SJSA1 (cell line): Measurements from ENCODE around the gene STPG2. TPM values are rescaled to one million over a fixed set of nuclear protein-coding genes. Genes with fewer than 3 reads are reported as not detected.

Source experiments
- DNase-seq, 2 experiments: peaks; one replicate each; pipeline ENCODE4 v3.0.0-alpha.2; 2015 to 2020; ENCODE audit warnings: low spot score in 2 of 2, low read depth in 1 of 2
- H3K27ac ChIP-seq: fragments of 250-450 bp; sonication (Bioruptor Pico); 2 replicates; pipeline ENCODE4 v1.5.1; 2020; ENCODE audit warnings: mild to moderate bottlenecking, moderate library complexity
- H3K27me3 ChIP-seq: fragments of 250-450 bp; sonication (Bioruptor Pico); replicated peaks from 2 replicates; pipeline ENCODE4 v1.5.1; 2020; ENCODE audit warnings: mild to moderate bottlenecking, moderate library complexity
- H3K36me3 ChIP-seq: fragments of 250-450 bp; sonication (Bioruptor Pico); 2 replicates; pipeline ENCODE4 v1.5.1; 2020; ENCODE audit warnings: mild to moderate bottlenecking
- H3K4me1 ChIP-seq: fragments of 250-450 bp; sonication (Bioruptor Pico); replicated peaks from 2 replicates; pipeline ENCODE4 v1.6.1; 2021; ENCODE audit warnings: mild to moderate bottlenecking
- H3K4me3 ChIP-seq: fragments of 250-450 bp; sonication (Bioruptor Pico); 2 replicates; pipeline ENCODE4 v1.5.1; 2020; ENCODE audit warnings: mild to moderate bottlenecking
- H3K9me3 ChIP-seq: fragments of 250-450 bp; sonication (Bioruptor Pico); replicated peaks from 2 replicates; pipeline ENCODE4 v1.5.1; 2020; ENCODE audit warnings: mild to moderate bottlenecking
- total RNA-seq: library from RNA; depleted of rRNA; stranded (reverse); fragments of >200 nt; shearing (Covaris generic); gene quantifications from 2 replicates; pipeline ENCODE4 v1.2.3, GENCODE V29; 2014

The STPG2 gene
- total RNA-seq, 1 experiment from 2014 or later: not detected

GRCh38 chr4:97770222-97770621, 373.1 kb downstream of the STPG2 start:
- Histone ChIP-seq H3K4me1 (no peaks in the 10 kb centered on the region), H3K4me3 (no peak overlapping the region)
- no peak for DNase-seq

GRCh38 chr4:97762115-97762512, 381.2 kb downstream of the STPG2 start:
- no peak overlapping the region for H3K27ac ChIP-seq

More at GRCh38 chr4:97770222-97770621, 373.1 kb downstream of the STPG2 start:
- H3K27ac ChIP-seq: no peak overlapping the region
- H3K9me3 ChIP-seq: no peaks in the 10 kb centered on the region
- H3K36me3 ChIP-seq: no peaks in the 10 kb centered on the region
- no peaks in the 10 kb centered on the region for H3K27me3 ChIP-seq

DNA sequence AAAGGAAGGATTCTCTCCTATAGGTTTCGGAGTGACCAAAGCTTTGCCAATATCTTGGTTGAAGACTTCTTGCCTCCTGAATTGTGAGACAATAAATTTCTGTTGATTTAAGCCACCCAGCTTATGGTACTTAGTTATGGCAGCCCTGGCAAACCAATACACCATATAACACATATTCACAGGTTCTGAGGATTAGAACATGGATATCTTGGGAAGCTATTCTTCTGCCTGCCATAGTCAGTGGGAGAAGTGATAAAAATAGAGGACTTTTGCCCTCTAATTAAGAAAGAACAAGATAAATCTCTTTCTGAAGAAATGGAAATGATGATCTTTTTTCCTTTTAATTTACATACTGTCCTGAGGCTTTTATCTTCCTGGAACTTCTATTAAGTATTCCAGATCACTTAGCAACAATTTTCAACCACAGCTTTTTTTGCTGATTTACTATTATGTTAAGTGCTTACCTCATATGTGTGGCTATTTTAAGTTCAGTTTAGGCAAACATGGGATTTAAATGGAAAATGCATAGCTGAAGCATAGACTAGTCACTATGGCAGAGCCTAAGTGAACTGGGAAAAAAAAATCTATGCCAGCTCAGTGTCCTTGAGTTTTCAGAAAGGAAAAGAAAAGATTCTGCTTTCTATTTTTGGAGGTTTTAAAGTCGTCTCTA, 381.7 kb downstream of the STPG2 start:
- no peak overlapping the region for H3K4me3 ChIP-seq
- no peaks in the 10 kb centered on the region for H3K9me3 ChIP-seq
- no peaks in the 10 kb centered on the region for H3K27me3 ChIP-seq
- no peaks in the 10 kb centered on the region for H3K4me1 ChIP-seq
- no peak overlapping the region for H3K27ac ChIP-seq
- no peaks in the 10 kb centered on the region for H3K36me3 ChIP-seq
- DNase-seq: no peak

More at GRCh38 chr4:97762115-97762512, 381.2 kb downstream of the STPG2 start:
- H3K4me1 ChIP-seq: no peaks in the 10 kb centered on the region
- H3K36me3 ChIP-seq: no peaks in the 10 kb centered on the region
- H3K27me3 ChIP-seq: no peaks in the 10 kb centered on the region
- H3K9me3 ChIP-seq: no peaks in the 10 kb centered on the region
- DNase-seq: no peak
- no peak overlapping the region for H3K4me3 ChIP-seq

DNA sequence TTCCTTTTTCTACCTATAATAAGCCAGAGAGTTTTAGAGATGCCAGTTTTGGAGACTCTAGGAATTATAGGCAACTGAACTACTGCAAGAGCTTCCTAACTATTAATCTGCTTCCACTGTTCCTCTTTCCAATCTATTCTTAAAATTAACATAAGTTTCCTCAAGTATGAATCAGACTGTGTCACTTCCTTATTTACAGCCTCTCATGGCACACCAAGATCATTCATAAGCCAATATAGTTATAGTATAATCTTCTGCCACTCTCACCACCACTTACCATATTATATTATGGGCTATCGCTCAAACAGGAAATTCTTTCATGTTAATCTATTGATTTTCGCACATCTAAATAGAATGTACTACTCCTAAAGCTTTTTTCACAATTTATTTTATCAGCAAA, 383.5 kb downstream of the STPG2 start:
- DNase-seq: no peak
- Histone ChIP-seq H3K27ac (no peak overlapping the region), H3K4me1 (no peaks in the 10 kb centered on the region), H3K36me3 (no peaks in the 10 kb centered on the region), H3K9me3 (no peaks in the 10 kb centered on the region), H3K4me3 (no peak overlapping the region), H3K27me3 (no peaks in the 10 kb centered on the region)

GRCh38 chr4:97752599-97752998, 390.7 kb downstream of the STPG2 start:
- Histone ChIP-seq H3K4me1 (no peaks in the 10 kb centered on the region), H3K4me3 (no peak overlapping the region), H3K9me3 (no peaks in the 10 kb centered on the region), H3K27ac (no peak overlapping the region), H3K27me3 (no peaks in the 10 kb centered on the region), H3K36me3 (no peaks in the 10 kb centered on the region)
- DNase-seq: no peak

DNA sequence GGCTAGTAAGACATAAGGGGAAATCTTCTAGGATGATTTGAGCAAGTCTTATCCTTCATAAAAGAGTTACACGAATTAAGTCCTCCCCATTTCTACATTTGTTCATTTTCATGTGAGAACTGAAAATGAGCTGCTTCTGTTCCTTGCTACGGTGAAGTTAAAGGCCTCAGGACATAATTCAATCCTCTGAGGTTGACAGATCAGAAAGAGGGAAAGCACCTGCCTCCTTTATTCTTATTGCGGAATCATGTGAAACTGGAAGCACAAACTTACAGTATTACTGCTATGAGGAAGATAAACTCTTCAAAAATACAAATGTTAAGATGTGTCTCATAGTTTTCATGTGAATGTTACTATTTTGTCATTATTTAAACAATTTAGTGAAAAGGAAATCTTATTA, 395.3 kb downstream of the STPG2 start:
- no peaks in the 10 kb centered on the region for H3K4me1 ChIP-seq
- no peaks in the 10 kb centered on the region for H3K27me3 ChIP-seq
- no peak for DNase-seq
- H3K36me3 ChIP-seq: no peaks in the 10 kb centered on the region
- H3K4me3 ChIP-seq: no peak overlapping the region
- H3K27ac ChIP-seq: no peak overlapping the region
- H3K9me3 ChIP-seq: no peaks in the 10 kb centered on the region

DNA sequence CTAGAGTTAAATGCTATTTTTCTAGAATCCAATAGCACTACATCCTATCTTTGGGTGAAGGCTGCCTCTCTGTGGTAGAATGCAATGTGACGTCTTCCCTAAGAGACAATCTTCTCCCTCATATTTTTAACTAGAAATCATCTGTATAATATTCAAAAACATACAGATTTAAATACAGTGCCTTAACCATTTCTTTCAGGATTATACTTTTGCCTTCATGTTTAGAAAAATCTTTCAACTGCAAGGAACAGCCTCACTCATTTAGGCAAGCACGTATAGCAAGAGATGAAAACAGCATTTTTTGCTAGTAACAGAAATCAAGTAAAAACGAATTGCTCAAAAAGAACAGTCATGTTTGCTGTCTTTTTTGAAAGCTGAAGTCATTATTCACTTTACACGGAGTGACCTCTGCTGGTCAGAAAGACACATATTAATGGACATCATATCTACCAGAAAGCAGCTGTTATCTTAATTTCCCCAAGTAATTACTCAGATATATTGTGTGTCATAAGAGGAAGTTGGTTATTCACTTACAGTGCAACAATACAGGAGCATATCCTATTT, 422.3 kb downstream of the STPG2 start:
- H3K4me1 ChIP-seq: no peaks in the 10 kb centered on the region
- H3K36me3 ChIP-seq: no peaks in the 10 kb centered on the region
- H3K27me3 ChIP-seq: no peaks in the 10 kb centered on the region
- no peak overlapping the region for H3K4me3 ChIP-seq
- no peaks in the 10 kb centered on the region for H3K9me3 ChIP-seq
- DNase-seq: no peak
- H3K27ac ChIP-seq: no peak overlapping the region

DNA sequence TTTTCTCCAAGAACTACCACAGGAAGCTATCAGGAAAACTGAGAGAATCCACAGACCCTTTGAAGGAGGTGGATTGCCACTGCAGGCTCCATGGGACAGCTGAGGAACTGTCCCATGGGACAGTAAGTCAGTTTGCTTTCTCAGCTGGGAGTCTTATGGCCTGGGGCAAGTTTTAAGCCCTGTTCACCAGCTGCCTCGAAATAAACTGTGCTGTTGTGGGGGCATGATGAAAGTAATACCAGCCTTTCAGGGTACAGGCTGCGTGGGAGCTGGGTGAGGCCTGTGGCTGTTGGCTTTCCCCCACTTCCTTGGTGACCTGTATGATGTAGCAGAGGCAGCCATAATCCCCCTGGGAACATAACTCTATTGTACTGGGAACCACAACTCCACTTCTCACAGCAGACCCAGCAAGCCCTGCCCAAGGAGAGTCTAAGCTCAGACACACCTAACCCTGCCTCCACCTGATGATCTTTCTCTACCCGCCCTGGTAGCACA, 452.1 kb downstream of the STPG2 start:
- Histone ChIP-seq H3K4me3 (no peak overlapping the region), H3K4me1 (no peaks in the 10 kb centered on the region), H3K9me3 (no peaks in the 10 kb centered on the region), H3K27ac (no peak overlapping the region), H3K27me3 (no peaks in the 10 kb centered on the region), H3K36me3 (no peaks in the 10 kb centered on the region)
- DNase-seq: no peak

DNA sequence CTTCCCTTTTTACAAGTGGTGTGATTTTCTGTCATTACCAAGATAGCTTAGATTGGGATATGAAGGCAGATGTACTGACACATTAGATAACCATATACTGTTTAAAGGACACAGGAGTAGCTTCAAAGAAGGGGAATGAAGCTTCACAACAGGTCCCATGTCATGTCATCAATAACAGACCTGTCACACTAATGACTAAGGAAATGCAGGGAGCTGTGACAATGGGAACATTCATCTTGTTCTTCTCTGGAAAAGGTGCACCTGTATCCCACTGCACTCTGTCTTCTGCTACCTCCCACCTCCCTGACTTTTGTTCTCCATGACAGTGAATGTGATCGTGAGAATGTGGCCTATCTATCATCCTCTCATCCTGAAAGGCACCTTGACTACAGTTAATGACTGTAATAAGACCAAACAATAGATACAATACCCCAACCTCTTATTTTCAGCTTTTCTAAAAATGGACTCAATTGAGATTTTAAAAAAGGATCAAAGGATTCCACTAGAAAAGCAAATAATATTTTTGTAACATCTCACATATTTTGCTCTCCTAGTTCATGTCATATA, 472.5 kb downstream of the STPG2 start:
- Histone ChIP-seq H3K36me3 (no peaks in the 10 kb centered on the region), H3K27me3 (no peaks in the 10 kb centered on the region), H3K4me1 (no peaks in the 10 kb centered on the region), H3K27ac (no peak overlapping the region), H3K4me3 (no peak overlapping the region), H3K9me3 (no peaks in the 10 kb centered on the region)
- DNase-seq: no peak

DNA sequence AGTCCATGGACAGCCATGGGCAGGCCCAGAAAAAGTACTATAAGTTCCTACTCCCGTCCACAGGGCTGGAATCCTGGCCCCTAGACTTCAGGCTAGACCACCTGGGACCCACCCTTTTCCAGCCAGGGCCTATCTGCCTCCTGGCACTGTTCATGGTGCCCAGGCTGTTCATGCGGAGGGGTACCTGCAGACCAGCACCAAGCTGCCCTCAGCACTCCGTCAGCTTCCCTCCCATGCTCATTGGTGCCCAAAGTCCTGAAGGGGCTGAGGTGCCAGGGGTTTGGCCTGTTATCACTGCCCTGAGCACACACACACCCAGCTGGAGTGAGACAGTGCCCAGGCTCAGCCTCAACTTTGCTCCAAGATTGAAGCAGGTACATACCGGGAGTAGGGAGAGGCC, 477.7 kb downstream of the STPG2 start:
- no peaks in the 10 kb centered on the region for H3K36me3 ChIP-seq
- no peak for DNase-seq

DNA sequence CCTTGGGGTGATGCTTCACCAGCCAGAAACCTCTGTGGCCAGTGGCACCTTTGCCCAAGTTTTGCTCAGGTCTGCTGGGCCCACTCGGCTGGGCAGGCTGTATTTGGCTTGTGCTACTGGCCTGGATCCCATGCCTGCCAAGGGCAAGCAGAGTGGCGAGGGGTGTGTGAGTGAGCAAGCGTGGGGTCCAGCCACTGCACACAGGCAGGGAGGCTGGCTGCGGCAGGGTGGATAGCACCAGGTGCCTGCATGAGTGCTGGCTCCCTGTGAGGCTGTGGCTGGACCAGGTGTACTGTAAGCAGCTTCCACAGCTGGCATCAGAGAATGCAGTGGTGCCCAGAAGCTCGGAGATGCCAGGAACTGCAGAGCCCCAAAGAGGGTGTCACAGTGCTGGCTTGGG, 478.5 kb downstream of the STPG2 start:
- no peak overlapping the region for H3K4me3 ChIP-seq
- no peaks in the 10 kb centered on the region for H3K4me1 ChIP-seq
- H3K27me3 ChIP-seq: no peaks in the 10 kb centered on the region
- H3K27ac ChIP-seq: no peak overlapping the region
- no peak for DNase-seq
- H3K36me3 ChIP-seq: no peaks in the 10 kb centered on the region
- H3K9me3 ChIP-seq: no peaks in the 10 kb centered on the region; the same call in 1 of the 2 replicates

More for the DNA sequence above, 477.7 kb downstream of the STPG2 start:
- no peaks in the 10 kb centered on the region for H3K4me1 ChIP-seq
- H3K27ac ChIP-seq: no peak overlapping the region
- no peak overlapping the region for H3K4me3 ChIP-seq
- H3K9me3 ChIP-seq: no peaks in the 10 kb centered on the region; the same call in 1 of the 2 replicates
- no peaks in the 10 kb centered on the region for H3K27me3 ChIP-seq

GRCh38 chr4:97662133-97662532, 481.1 kb downstream of the STPG2 start:
- no peak overlapping the region for H3K27ac ChIP-seq
- no peak for DNase-seq
- H3K4me3 ChIP-seq: no peak overlapping the region
- H3K36me3 ChIP-seq: no peaks in the 10 kb centered on the region
- no peaks in the 10 kb centered on the region; the same call in 1 of the 2 replicates for H3K27me3 ChIP-seq
- no peaks in the 10 kb centered on the region for H3K4me1 ChIP-seq
- H3K9me3 ChIP-seq: no peaks in the 10 kb centered on the region; the same call in 1 of the 2 replicates

- Histone ChIP-seq H3K4me1 (no peaks in the 10 kb centered on the region), H3K27ac (no peak overlapping the region), H3K36me3 (no peaks in the 10 kb centered on the region), H3K4me3 (no peak overlapping the region), H3K27me3 (no peaks in the 10 kb centered on the region; the same call in 1 of the 2 replicates), H3K9me3 (no peaks in the 10 kb centered on the region)
- DNase-seq: no peak
These were observed 487.1 kb downstream of the STPG2 start for GRCh38 chr4:97656044-97656720.

GRCh38 chr4:97653701-97654100, 489.6 kb downstream of the STPG2 start:
- Histone ChIP-seq H3K9me3 (no peaks in the 10 kb centered on the region), H3K27me3 (no peaks in the 10 kb centered on the region; the same call in 1 of the 2 replicates), H3K27ac (no peak overlapping the region), H3K4me3 (no peak overlapping the region), H3K36me3 (no peaks in the 10 kb centered on the region), H3K4me1 (no peaks in the 10 kb centered on the region)
- DNase-seq: no peak
